GM10847 (cell line): ENCODE data around the gene HMGCS2.

Experiments
- POLR2A ChIP-seq: IDR thresholded peaks from 2 replicates; pipeline ENCODE4 v1.6.1; 2011; ENCODE audit not compliant: insufficient read length; ENCODE audit errors: extremely low read depth

Gene HMGCS2

GRCh38 chr1:119702384-119702783 is 66.3 kb downstream of the HMGCS2 start:
- TF ChIP-seq POLR2A: no peak

- no peak for TF ChIP-seq POLR2A
Measured at GRCh38 chr1:119701659-119702058, 67.0 kb downstream of the HMGCS2 start.

DNA sequence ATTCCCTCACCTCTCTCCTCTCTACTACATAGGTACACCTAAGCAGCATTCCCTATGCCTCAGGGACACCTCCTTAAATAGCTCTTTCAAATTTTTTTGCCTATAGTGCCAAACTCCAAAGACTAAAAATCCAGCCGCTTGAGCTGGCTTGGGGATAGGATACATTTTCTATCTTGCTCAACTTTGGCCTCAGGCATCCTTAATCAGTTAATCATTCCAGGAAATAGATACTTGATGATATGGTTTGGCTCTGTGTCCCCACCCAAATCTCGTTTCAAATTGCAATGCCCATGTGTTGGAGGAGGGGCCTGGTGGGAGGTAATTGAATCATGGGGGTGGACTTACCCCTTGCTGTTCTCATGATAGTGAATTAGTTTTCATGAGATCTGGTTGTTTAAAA is 68.4 kb downstream of the HMGCS2 start:
- TF ChIP-seq POLR2A: no peak
